WTC11 (cell line): Measurements from ENCODE around the gene RPL19. TPM values are rescaled to one million over a fixed set of nuclear protein-coding genes. Genes with fewer than 3 reads are reported as not detected.

Experiments
- ATAC-seq: fragments of 200-7000 bp; cut with Tn5 transposase; 2 replicates; pipeline ENCODE4 v1.10.0; 2021; ENCODE audit warnings: mild to moderate bottlenecking, moderate library complexity
- CTCF ChIA-PET: fragments of 300-600 bp; sonication (Branson Sonifier 250); formaldehyde crosslinking; loops from one replicate; lab custom pipeline; 2021; ENCODE audit warnings: antibody characterized with exemption; lab: Charles Lee
- POLR2A ChIA-PET: fragments of 350-600 bp; sonication (Branson Sonifier 250); formaldehyde crosslinking; loops from one replicate; lab custom pipeline; 2021; ENCODE audit warnings: antibody characterized with exemption; lab: Charles Lee
- DNase-seq: peaks from one replicate; pipeline ENCODE4 v3.0.0; 2021; ENCODE audit warnings: low spot score
- H3K27ac Mint-ChIP-seq: 2 replicates; pipeline ENCODE4 v1.8.0; 2021; ENCODE audit warnings: mixed read lengths
- H3K27me3 Mint-ChIP-seq: 2 replicates; pipeline ENCODE4 v1.8.0; 2021; ENCODE audit warnings: low read depth, mild to moderate bottlenecking, moderate library complexity, mixed read lengths
- H3K36me3 Mint-ChIP-seq: 2 replicates; pipeline ENCODE4 v1.8.0; 2021; ENCODE audit warnings: mixed read lengths
- H3K4me1 Mint-ChIP-seq: 2 replicates; pipeline ENCODE4 v1.8.0; 2022; ENCODE audit warnings: mixed read lengths
- H3K4me3 Mint-ChIP-seq: 2 replicates; pipeline ENCODE4 v1.8.0; 2021; ENCODE audit warnings: mild to moderate bottlenecking, moderate library complexity, mixed read lengths
- H3K9me3 Mint-ChIP-seq: 2 replicates; pipeline ENCODE4 v1.8.0; 2021; ENCODE audit warnings: mixed read lengths
- ATF1 ChIP-seq: sonication (generic); formaldehyde crosslinking; IDR thresholded peaks from 2 replicates; pipeline ENCODE4 v1.8.1; 2023; ENCODE audit warnings: mild to moderate bottlenecking, moderate library complexity, missing genetic modification reagents
- E2F1 ChIP-seq: sonication (generic); formaldehyde crosslinking; IDR thresholded peaks from 2 replicates; pipeline ENCODE4 v1.8.0; 2022; ENCODE audit warnings: mild to moderate bottlenecking, missing genetic modification reagents
- E2F5 ChIP-seq: sonication (generic); formaldehyde crosslinking; IDR thresholded peaks from 2 replicates; pipeline ENCODE4 v1.8.1; 2022; ENCODE audit warnings: mild to moderate bottlenecking, moderate library complexity, missing genetic modification reagents
- ELF4 ChIP-seq: sonication (generic); formaldehyde crosslinking; IDR thresholded peaks from 2 replicates; pipeline ENCODE4 v1.8.1; 2022; ENCODE audit warnings: low read depth, mild to moderate bottlenecking, moderate library complexity, missing genetic modification reagents
- FOXK1 ChIP-seq: sonication (generic); formaldehyde crosslinking; IDR thresholded peaks from 2 replicates; pipeline ENCODE4 v1.8.0; 2022; ENCODE audit warnings: mild to moderate bottlenecking, moderate library complexity, missing genetic modification reagents
- HMGA2 ChIP-seq: fragments of 250-450 bp; sonication (Bioruptor Pico); IDR thresholded peaks from 2 replicates; pipeline ENCODE4 v1.4.0; 2021; ENCODE audit warnings: mild to moderate bottlenecking, moderate library complexity
- JAZF1 ChIP-seq: fragments of 250-450 bp; sonication (Bioruptor Pico); IDR thresholded peaks from 2 replicates; pipeline ENCODE4 v1.9.0; 2021; ENCODE audit warnings: moderate library complexity, mild to moderate bottlenecking, inconsistent platforms
- MLX ChIP-seq: sonication (generic); formaldehyde crosslinking; IDR thresholded peaks from 2 replicates; pipeline ENCODE4 v1.8.1; 2023; ENCODE audit warnings: mild to moderate bottlenecking, missing genetic modification reagents, moderate library complexity
- MXD4 ChIP-seq: fragments of 250-450 bp; sonication (Bioruptor Pico); IDR thresholded peaks from 2 replicates; pipeline ENCODE4 v1.8.0; 2021; ENCODE audit warnings: mild to moderate bottlenecking, moderate library complexity, borderline replicate concordance
- NR1H2 ChIP-seq: sonication (generic); formaldehyde crosslinking; IDR thresholded peaks from 2 replicates; pipeline ENCODE4 v1.9.0; 2021; ENCODE audit warnings: mild to moderate bottlenecking, moderate library complexity, missing genetic modification reagents
- PRDM15 ChIP-seq: sonication (generic); formaldehyde crosslinking; IDR thresholded peaks from 2 replicates; pipeline ENCODE4 v1.8.0; 2022; ENCODE audit warnings: missing genetic modification reagents
- PREB ChIP-seq: sonication (generic); formaldehyde crosslinking; IDR thresholded peaks from 2 replicates; pipeline ENCODE4 v1.8.1; 2022; ENCODE audit warnings: mild to moderate bottlenecking, missing genetic modification reagents, moderate library complexity, borderline replicate concordance
- RORB ChIP-seq: fragments of 250-450 bp; sonication (Bioruptor Pico); IDR thresholded peaks from 2 replicates; pipeline ENCODE4 v1.9.0; 2021; ENCODE audit warnings: mild to moderate bottlenecking
- TP53 ChIP-seq: sonication (generic); formaldehyde crosslinking; IDR thresholded peaks from 2 replicates; pipeline ENCODE4 v1.8.1; 2023; ENCODE audit warnings: mild to moderate bottlenecking, missing genetic modification reagents
- ZMAT4 ChIP-seq: fragments of 250-450 bp; sonication (Bioruptor Pico); IDR thresholded peaks from 2 replicates; pipeline ENCODE4 v1.9.0; 2021; ENCODE audit warnings: mild to moderate bottlenecking
- ZNF317 ChIP-seq: sonication (generic); formaldehyde crosslinking; IDR thresholded peaks from 2 replicates; pipeline ENCODE4 v1.8.1; 2023; ENCODE audit warnings: low read depth, mild to moderate bottlenecking, moderate library complexity, missing genetic modification reagents, borderline replicate concordance
- ZNF396 ChIP-seq: fragments of 250-450 bp; sonication (Bioruptor Pico); IDR thresholded peaks from 2 replicates; pipeline ENCODE4 v1.8.0; 2021; ENCODE audit warnings: mild to moderate bottlenecking, moderate library complexity, borderline replicate concordance
- ZNF423 ChIP-seq: fragments of 250-450 bp; sonication (Bioruptor Pico); IDR thresholded peaks from 2 replicates; pipeline ENCODE4 v2.1.2; 2022; ENCODE audit warnings: mild to moderate bottlenecking, moderate library complexity
- total RNA-seq: library from RNA; stranded (reverse); gene quantifications from 3 replicates; pipeline ENCODE4 v1.2.3, GENCODE V29; 2021

The RPL19 gene
- total RNA-seq, 1 experiment from 2014 or later: 1,970 TPM

GRCh38 chr17:39194985-39195524 is 5.0 kb upstream of the RPL19 start:
- no peaks in the 10 kb centered on the region for H3K9me3 Mint-ChIP-seq
- peak; percentile 60 for DNase-seq
- H3K36me3 Mint-ChIP-seq: peaks cover 22% of the 10 kb centered on the region
- no peak for TF ChIP-seq E2F5
- no peak for TF ChIP-seq ZNF423
- no peak for TF ChIP-seq RORB
- TF ChIP-seq JAZF1 (CRISPR knock-in tag): no peak
- TF ChIP-seq PRDM15 (CRISPR knock-in tag): no peak
- no peak for TF ChIP-seq MXD4 (CRISPR knock-in tag)
- TF ChIP-seq E2F1 (CRISPR knock-in tag): no peak
- no peak for TF ChIP-seq FOXK1 (CRISPR knock-in tag)
- no peak for TF ChIP-seq MLX (CRISPR knock-in tag)
- TF ChIP-seq ATF1: no peak
- TF ChIP-seq ELF4: no peak
- TF ChIP-seq PREB: no peak
- TF ChIP-seq ZMAT4 (CRISPR knock-in tag): no peak
- TF ChIP-seq NR1H2 (CRISPR knock-in tag): no peak
- TF ChIP-seq ZNF317 (CRISPR knock-in tag): no peak
- TF ChIP-seq ZNF396 (CRISPR knock-in tag): no peak
- TF ChIP-seq HMGA2 (CRISPR knock-in tag): no peak
- no peak for TF ChIP-seq TP53 (CRISPR knock-in tag)
- ChIA-PET CTCF (interaction anchor here (0.6 to 5.3 kb wide), 25 partner anchors 12 to 428 kb away, joined by 3 to 62 read pairs (median 4); partner anchors contain the start of genes ARL5C, FBXO47, LASP1NB and STAC2), POLR2A (interaction anchor here (1.0 to 2.4 kb wide), 2 partner anchors 12 to 30 kb away, joined by 6 read pairs; no protein-coding TSS in a partner anchor)
- peak overlapping the region; percentile 66 for H3K4me3 Mint-ChIP-seq
- 0 out of 2 replicates have a peak overlapping the region, but pooled peaks have one; percentile 49 for H3K27ac Mint-ChIP-seq
- peak; percentile 10 for ATAC-seq
- no peaks in the 10 kb centered on the region; the same call in 1 of the 2 replicates for H3K27me3 Mint-ChIP-seq
- peaks cover 42% of the 10 kb centered on the region for H3K4me1 Mint-ChIP-seq
